Cardiac fibroblast (primary cell): Measurements from ENCODE around the gene SLC25A47.

ENCODE experiments used
- DNase-seq, 2 donors: peaks; one replicate each; pipeline versions ENCODE4 v3.0.0 to v3.0.0-alpha.2; 2010; ENCODE audit warnings: low read depth in 2 of 2
- H3K4me3 ChIP-seq, 2 donors: replicated peaks in 1 of 2; 1 replicate in 1 of 2; 2 replicates in 1 of 2; pipeline ENCODE4 v1.5.1; 2011; ENCODE audit warnings: low read depth in 2 of 2, low read length in 2 of 2, mild to moderate bottlenecking in 2 of 2, moderate library complexity in 1 of 2
- TF ChIP-seq, protein P1 (sequence below): IDR thresholded peaks from one replicate; pipeline ENCODE4 v1.5.1; 2011; ENCODE audit warnings: low read depth, mild to moderate bottlenecking, low read length, inconsistent platforms

SLC25A47 gene

DNA sequence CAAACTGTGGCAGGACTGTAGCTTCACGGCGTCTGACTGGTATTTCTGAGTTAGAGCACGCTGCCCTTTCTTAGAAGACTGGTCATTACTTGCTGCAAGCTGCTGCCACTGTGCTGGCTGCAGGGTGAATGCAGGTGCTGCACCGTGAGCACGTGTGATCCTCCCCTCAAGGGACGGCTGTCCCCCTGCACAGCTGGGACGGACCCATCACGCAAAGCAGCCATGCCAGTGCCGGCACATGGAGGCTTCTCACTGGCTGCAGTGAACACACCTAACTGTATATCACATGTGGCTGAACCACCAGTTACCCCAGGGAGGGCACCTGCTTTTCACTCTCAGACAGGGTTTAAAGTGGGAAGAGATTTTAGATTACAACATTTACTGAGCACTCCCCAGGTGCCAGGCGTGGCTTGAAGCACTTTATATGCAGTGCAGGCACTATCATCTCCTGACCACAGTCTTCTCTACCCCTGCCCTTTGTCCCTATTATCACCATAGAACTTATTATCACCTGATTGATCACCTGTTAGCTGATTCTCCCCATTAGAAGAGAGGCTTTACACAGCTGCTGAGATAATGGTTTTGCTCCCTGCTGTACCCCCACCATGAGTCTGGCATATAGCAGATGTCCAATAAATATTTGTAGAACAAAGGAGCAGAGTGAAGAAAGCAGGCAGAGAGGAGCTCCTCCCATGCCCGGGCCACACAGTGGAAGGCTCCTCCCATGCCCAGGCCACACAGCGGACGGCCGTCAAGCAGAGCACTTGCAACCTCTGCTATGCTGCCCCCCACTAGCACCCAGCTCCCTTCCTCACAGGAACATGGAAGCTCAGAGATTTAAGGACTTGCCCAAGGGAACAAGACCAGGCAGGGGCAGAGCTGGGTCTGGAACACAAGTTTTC is 25.9 kb downstream of the SLC25A47 start:
- H3K4me3 ChIP-seq, result no peak overlapping the region
- DNase-seq, result no peak
- TF ChIP-seq, protein P1, sequence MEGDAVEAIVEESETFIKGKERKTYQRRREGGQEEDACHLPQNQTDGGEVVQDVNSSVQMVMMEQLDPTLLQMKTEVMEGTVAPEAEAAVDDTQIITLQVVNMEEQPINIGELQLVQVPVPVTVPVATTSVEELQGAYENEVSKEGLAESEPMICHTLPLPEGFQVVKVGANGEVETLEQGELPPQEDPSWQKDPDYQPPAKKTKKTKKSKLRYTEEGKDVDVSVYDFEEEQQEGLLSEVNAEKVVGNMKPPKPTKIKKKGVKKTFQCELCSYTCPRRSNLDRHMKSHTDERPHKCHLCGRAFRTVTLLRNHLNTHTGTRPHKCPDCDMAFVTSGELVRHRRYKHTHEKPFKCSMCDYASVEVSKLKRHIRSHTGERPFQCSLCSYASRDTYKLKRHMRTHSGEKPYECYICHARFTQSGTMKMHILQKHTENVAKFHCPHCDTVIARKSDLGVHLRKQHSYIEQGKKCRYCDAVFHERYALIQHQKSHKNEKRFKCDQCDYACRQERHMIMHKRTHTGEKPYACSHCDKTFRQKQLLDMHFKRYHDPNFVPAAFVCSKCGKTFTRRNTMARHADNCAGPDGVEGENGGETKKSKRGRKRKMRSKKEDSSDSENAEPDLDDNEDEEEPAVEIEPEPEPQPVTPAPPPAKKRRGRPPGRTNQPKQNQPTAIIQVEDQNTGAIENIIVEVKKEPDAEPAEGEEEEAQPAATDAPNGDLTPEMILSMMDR, result no peak

- no peak for DNase-seq
- TF ChIP-seq, protein P1, result no peak
- H3K4me3 ChIP-seq, result no peak overlapping the region
Observed at GRCh38 chr14:100350276-100350926, 27.3 kb downstream of the SLC25A47 start.

DNA sequence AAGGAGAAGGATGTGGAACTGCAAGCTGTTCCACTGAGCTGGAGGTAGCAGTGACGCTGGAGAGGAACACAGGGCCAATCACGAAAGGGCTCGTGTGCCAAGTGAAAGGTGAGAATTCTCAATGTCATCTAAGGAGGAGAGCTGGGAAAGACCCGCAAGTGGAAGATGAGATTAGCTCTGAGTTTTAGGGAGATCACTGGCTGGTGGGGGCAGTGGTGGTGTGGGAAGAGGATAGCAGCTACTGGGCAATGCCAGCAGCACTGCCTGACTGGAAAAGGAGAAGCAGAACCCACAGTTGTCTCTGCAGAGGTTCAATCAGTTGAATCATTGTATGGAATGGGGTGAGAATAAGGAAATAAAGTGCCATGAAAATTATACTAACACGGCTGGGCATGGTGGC is 27.8 kb downstream of the SLC25A47 start:
- no peak for DNase-seq
- TF ChIP-seq, protein P1, result no peak
- H3K4me3 ChIP-seq, result no peak overlapping the region

DNA sequence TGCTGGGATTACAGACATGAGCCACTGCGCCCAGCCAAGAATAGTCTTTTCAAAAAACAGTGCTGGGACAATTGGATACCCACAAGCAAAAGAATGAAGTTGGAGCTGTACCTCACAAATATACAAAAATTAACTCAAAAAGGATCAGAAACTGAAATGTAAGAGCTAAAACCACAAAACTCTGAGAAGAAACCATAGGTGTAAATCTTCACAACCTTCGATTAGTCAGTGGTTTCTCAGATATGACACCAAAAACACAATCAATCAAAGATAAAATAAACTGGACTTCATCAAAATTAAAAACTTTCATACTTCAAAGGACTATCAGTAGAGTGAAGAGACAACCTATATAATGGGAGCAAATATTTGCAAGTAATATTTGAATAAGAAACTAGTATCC is 35.3 kb downstream of the SLC25A47 start:
- H3K4me3 ChIP-seq, result no peak overlapping the region
- TF ChIP-seq, protein P1, result no peak
- DNase-seq, result no peak

- H3K4me3 ChIP-seq, result no peak overlapping the region
- DNase-seq, result no peak
- TF ChIP-seq, protein P1, result no peak
Observed at GRCh38 chr14:100359111-100359510, 36.0 kb downstream of the SLC25A47 start.

- TF ChIP-seq, protein P1, result no peak
- no peak overlapping the region for H3K4me3 ChIP-seq
- DNase-seq, result peak; percentile 22 to 54
Observed at GRCh38 chr14:100359881-100360280, 36.7 kb downstream of the SLC25A47 start.
